Motor neuron (in vitro differentiated cells): ENCODE measurements around the gene COL11A2. TPM values are rescaled to one million over a fixed set of nuclear protein-coding genes. Genes with fewer than 3 reads are reported as not detected.
"Not testable (repeated sequence)": the region's sequence is repeated elsewhere in the genome, so short reads cannot be mapped to it uniquely, and the experiment has no call there.

Experiments used
- ATAC-seq, 8 experiments: fragments of 200-7000 bp; cut with Tn5 transposase; replicated peaks in 6 of 8; 2 replicates each; pipeline ENCODE4 v1.8.0; 2021; ENCODE audit warnings: mild to moderate bottlenecking in 8 of 8, moderate library complexity in 8 of 8
- H3K27ac ChIP-seq, 2 donors: fragments of 250-450 bp; sonication (Bioruptor Pico); 2 replicates each; pipeline ENCODE4 v1.9.0; 2021; ENCODE audit warnings: antibody characterized with exemption in 2 of 2, mild to moderate bottlenecking in 2 of 2, moderate library complexity in 1 of 2
- H3K4me1 ChIP-seq, 2 donors: fragments of 250-450 bp; sonication (Bioruptor Pico); replicated peaks in 1 of 2; 2 replicates each; pipeline ENCODE4 v1.6.1; 2021; ENCODE audit warnings: antibody characterized with exemption in 2 of 2, mild to moderate bottlenecking in 2 of 2, moderate library complexity in 1 of 2
- H3K4me3 ChIP-seq, 5 donors: fragments of 250-450 bp; sonication (Bioruptor Pico); 2 replicates each; pipeline ENCODE4 v1.9.0; 2021; ENCODE audit warnings: antibody characterized with exemption in 5 of 5, mild to moderate bottlenecking in 5 of 5, moderate library complexity in 4 of 5
- WGBS, 10 experiments: fragments of 450-650 bp; shearing (Covaris generic); methylation state at CpG; one replicate each; pipeline ENCODE4 v1.0.0; 2022; 5-methylcytosine and 5-hydroxymethylcytosine counted together
- in situ Hi-C, 9 experiments: fragments of 400-800 bp; cut with MboI; loops; one replicate each; pipeline ENCODE4 v1.15.0; 2021; ENCODE audit warnings: low sequenced_read_pairs in 9 of 9, low pct_unique_long_range_greater_than_20kb in 2 of 9; ENCODE audit not compliant: unreplicated experiment in 9 of 9
- total RNA-seq, 8 experiments: library from RNA; unstranded; fragments of 300-600 nt; gene quantifications; 2 replicates each; pipeline versions ENCODE4 v1.2.3 to v1.2.4, GENCODE V29; 2022

COL11A2 gene
- total RNA-seq, 8 experiments from 2014 or later, result 0.71 to 3.4 (median 2.0) TPM

GRCh38 chr6:33164176-33164575, 28.1 kb downstream of the COL11A2 start:
- Histone ChIP-seq H3K27ac (no peak overlapping the region), H3K4me3 (no peak overlapping the region), H3K4me1 (peaks cover 0 to 8% of the 10 kb centered on the region in 2 donors)
- 20 to 81% (median 20%) methylated on average over 1 to 4 of the region's 10 CpGs; no CpG with 5 or more reads in 5 of the 10 experiments for WGBS, 10 experiments
- in situ Hi-C loops, result no loop called here
- ATAC-seq, result no peak

- no peak for ATAC-seq
- 60 to 100% (median 100%) methylated on average over 1 to 2 of the region's 10 CpGs; no CpG with 5 or more reads in 7 of the 10 experiments for WGBS, 10 experiments
- no peak overlapping the region for H3K4me3 ChIP-seq
- H3K4me1 ChIP-seq, result peaks cover 0 to 8% of the 10 kb centered on the region in 2 donors
- no peak overlapping the region for H3K27ac ChIP-seq
- in situ Hi-C loops, result no loop called here
These were observed 28.7 kb downstream of the COL11A2 start for GRCh38 chr6:33163540-33163939.

GRCh38 chr6:33161354-33162331, 30.6 kb downstream of the COL11A2 start:
- no peak overlapping the region for H3K27ac ChIP-seq
- peak; percentile 87 to 97 (median 92) for ATAC-seq
- in situ Hi-C loops, result no loop called here
- WGBS, 10 experiments, result 0 to 29% (median 7%) methylated on average over 1 to 16 of the region's 58 CpGs; no CpG with 5 or more reads in 4 of the 10 experiments
- H3K4me1 ChIP-seq, result peaks cover 0 to 8% of the 10 kb centered on the region in 2 donors
- H3K4me3 ChIP-seq, result peak overlapping the region in 4 of 5 donors; percentile 17 to 29 (median 24)

GRCh38 chr6:33160728-33161344, 31.4 kb downstream of the COL11A2 start:
- Histone ChIP-seq H3K27ac (no peak overlapping the region), H3K4me3 (no peak overlapping the region)

GRCh38 chr6:33160096-33160495, 32.2 kb downstream of the COL11A2 start:
- 79 to 100% (median 88%) methylated on average over 2 to 6 of the region's 11 CpGs; no CpG with 5 or more reads in 3 of the 10 experiments for WGBS, 10 experiments
- peaks cover 0 to 8% of the 10 kb centered on the region in 2 donors for H3K4me1 ChIP-seq
- in situ Hi-C loops, result no loop called here
- no peak overlapping the region for H3K4me3 ChIP-seq
- ATAC-seq, result no peak
- no peak overlapping the region for H3K27ac ChIP-seq

More at GRCh38 chr6:33160728-33161344, 31.4 kb downstream of the COL11A2 start:
- peaks cover 0 to 8% of the 10 kb centered on the region in 2 donors for H3K4me1 ChIP-seq
- 3 to 77% (median 38%) methylated on average over 2 to 10 of the region's 13 CpGs; no CpG with 5 or more reads in 5 of the 10 experiments for WGBS, 10 experiments
- peak in 5 of 8 experiments; percentile 8 to 43 (median 33) for ATAC-seq
- in situ Hi-C loops, result no loop called here

GRCh38 chr6:33156964-33157363, 35.3 kb downstream of the COL11A2 start:
- no peak overlapping the region for H3K4me3 ChIP-seq
- 57 to 83% (median 78%) methylated on average over 1 to 2 of the region's 2 CpGs; no CpG with 5 or more reads in 1 of the 10 experiments for WGBS, 10 experiments
- in situ Hi-C loops, result no loop called here
- peaks cover 0 to 4% of the 10 kb centered on the region in 2 donors for H3K4me1 ChIP-seq
- ATAC-seq, result no peak
- H3K27ac ChIP-seq, result no peak overlapping the region

GRCh38 chr6:33156561-33156960, 35.7 kb downstream of the COL11A2 start:
- H3K4me3 ChIP-seq, result no peak overlapping the region
- ATAC-seq, result no peak
- peaks cover 0 to under 1% of the 10 kb centered on the region in 2 donors for H3K4me1 ChIP-seq
- in situ Hi-C loops, result no loop called here
- no peak overlapping the region for H3K27ac ChIP-seq
- WGBS, 10 experiments, result 50 to 100% (median 91%) methylated on average over 1 to 5 of the region's 6 CpGs; no CpG with 5 or more reads in 1 of the 10 experiments

GRCh38 chr6:33154349-33154748, 37.9 kb downstream of the COL11A2 start:
- no peaks in the 10 kb centered on the region for H3K4me1 ChIP-seq
- no peak for ATAC-seq
- 0 to 67% (median 45%) methylated on average over 1 to 4 of the region's 4 CpGs; no CpG with 5 or more reads in 3 of the 10 experiments for WGBS, 10 experiments
- in situ Hi-C loops, result no loop called here
- no peak overlapping the region for H3K4me3 ChIP-seq
- H3K27ac ChIP-seq, result no peak overlapping the region

- Histone ChIP-seq H3K27ac (no peak overlapping the region), H3K4me1 (no peaks in the 10 kb centered on the region), H3K4me3 (no peak overlapping the region)
- in situ Hi-C loops, result no loop called here
- ATAC-seq, result no peak
- WGBS, 10 experiments, result 17 to 100% (median 78%) methylated on average over 1 of the region's 1 CpG; no CpG with 5 or more reads in 2 of the 10 experiments
These were observed 41.2 kb downstream of the COL11A2 start for GRCh38 chr6:33151050-33151449.

GRCh38 chr6:33150560-33150959, 41.7 kb downstream of the COL11A2 start:
- ATAC-seq, H3K4me3 ChIP-seq, H3K4me1 ChIP-seq, H3K27ac ChIP-seq, in situ Hi-C loops: not testable (repeated sequence)
- 44 to 100% (median 83%) methylated on average over 1 to 3 of the region's 3 CpGs; no CpG with 5 or more reads in 1 of the 10 experiments for WGBS, 10 experiments

GRCh38 chr6:33147807-33148666, 44.2 kb downstream of the COL11A2 start:
- 26 to 64% (median 41%) methylated on average over 3 to 8 of the region's 8 CpGs for WGBS, 10 experiments
- Histone ChIP-seq H3K4me3 (no peak overlapping the region), H3K27ac (no peak overlapping the region), H3K4me1 (no peaks in the 10 kb centered on the region)
- in situ Hi-C loops, result loop anchor here in 1 of 9 experiments (25.0 kb wide), 1 partner anchor 136 kb away; the partner anchor contains the start of gene HLA-DOA
- ATAC-seq, result peak in 3 of 8 experiments; percentile 50 to 58 (median 56)

GRCh38 chr6:33144373-33144772, 47.9 kb downstream of the COL11A2 start:
- peak in 6 of 8 experiments; percentile 51 to 74 (median 64) for ATAC-seq
- WGBS, 10 experiments, result 0 to 67% (median 60%) methylated on average over 1 of the region's 1 CpG; no CpG with 5 or more reads in 6 of the 10 experiments
- no peaks in the 10 kb centered on the region for H3K4me1 ChIP-seq
- no peak overlapping the region for H3K4me3 ChIP-seq
- no peak overlapping the region for H3K27ac ChIP-seq
- in situ Hi-C loops, result loop anchor here in 1 of 9 experiments (25.0 kb wide), 1 partner anchor 132 kb away; the partner anchor contains the start of gene HLA-DOA
